Measurements from ENCODE around the gene SLC19A1.

SLC19A1 gene

DNA sequence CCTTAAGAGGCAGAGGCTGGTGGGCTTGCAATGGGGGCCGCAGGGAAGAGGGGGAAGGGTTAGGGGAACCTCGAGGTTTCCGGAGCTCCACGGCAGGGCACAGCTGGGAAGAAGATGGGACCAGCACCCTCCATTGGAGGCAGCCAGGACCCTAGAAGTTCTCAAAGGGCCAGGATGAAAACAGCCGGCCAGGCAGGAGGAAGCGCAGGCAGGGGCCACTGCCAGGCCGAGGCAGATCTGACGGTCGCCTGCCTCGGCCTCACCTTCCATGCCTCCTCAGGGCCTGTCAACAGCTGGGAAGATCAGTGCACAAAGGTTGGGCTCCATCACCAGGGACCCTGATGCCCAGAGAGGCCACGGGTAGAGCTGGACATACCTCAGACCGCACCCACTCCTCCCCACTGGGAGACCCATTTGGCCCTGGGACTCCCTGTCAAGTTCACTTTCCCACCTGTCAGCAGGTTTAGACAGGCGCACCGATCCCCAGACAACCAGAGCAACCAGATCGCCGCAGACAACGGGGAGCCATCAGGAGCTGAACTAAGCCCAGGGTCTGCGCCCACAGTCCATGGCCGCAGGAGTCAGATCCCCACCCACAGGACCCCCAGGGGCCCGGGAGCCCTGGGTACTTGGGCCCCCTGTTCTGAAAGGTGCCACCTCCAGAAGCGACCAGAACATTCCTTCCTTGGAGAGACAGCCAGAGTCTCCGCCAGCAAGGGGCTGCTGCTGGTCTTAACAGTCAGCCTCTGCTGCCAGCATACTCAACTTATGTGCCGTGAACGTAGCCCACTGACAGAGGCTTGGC lies 2.2 kb downstream of the SLC19A1 start:
- DNase-seq (ENCODE audit: low spot score in 2 of 2): no peak
- Mint-ChIP-seq H3K9me3 (no peaks in the 10 kb centered on the region), H3K4me1 (peaks cover 13% of the 10 kb centered on the region), H3K36me3 (no peaks in the 10 kb centered on the region), H3K4me3 (peak overlapping the region; percentile 62), H3K27me3 (no peaks in the 10 kb centered on the region), H3K27ac (no peak overlapping the region)
- no peak for ATAC-seq (ENCODE audit: low read depth)

DNA sequence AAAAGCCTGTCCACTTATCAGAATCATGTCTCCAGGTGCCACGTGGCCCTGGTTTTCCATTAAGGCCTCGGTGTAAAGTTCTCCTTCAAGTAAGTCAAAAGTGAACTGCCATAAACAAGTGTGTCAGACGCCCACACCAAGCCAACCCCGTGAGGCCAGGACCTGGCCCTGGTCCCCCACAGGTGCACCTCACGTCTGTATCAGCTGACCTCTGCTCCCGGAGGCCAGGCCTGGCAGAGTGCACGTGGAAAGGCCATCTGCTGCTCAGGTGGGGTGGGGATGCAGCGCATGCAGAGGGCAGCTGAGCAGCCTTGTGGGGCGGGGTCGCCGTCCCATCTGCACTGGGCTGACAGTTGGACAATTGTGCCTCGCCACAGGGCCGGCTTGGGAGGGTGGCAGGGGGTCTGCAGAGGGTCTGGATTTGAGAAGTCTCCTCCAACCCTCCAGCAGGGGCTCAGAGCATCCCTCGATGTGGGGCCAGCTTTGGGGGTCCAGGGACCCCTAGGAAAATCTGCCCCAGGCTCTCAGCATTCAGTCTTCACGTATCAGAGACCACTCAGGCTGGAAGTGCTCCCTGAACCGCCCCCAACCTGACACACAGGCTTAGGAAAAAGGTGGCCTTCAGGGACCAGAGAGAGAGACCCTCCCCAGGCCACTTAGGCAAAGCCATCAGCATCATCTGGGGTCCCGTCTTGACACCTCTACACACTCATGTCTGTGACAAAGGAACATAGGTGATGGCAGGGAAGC lies 3.0 kb downstream of the SLC19A1 start:
- Mint-ChIP-seq H3K4me3 (no peak overlapping the region), H3K27me3 (no peaks in the 10 kb centered on the region), H3K27ac (no peak overlapping the region), H3K9me3 (no peaks in the 10 kb centered on the region), H3K36me3 (no peaks in the 10 kb centered on the region), H3K4me1 (peaks cover 18% of the 10 kb centered on the region)
- no peak for ATAC-seq (ENCODE audit: low read depth)
- no peak for DNase-seq (ENCODE audit: low spot score in 2 of 2)

DNA sequence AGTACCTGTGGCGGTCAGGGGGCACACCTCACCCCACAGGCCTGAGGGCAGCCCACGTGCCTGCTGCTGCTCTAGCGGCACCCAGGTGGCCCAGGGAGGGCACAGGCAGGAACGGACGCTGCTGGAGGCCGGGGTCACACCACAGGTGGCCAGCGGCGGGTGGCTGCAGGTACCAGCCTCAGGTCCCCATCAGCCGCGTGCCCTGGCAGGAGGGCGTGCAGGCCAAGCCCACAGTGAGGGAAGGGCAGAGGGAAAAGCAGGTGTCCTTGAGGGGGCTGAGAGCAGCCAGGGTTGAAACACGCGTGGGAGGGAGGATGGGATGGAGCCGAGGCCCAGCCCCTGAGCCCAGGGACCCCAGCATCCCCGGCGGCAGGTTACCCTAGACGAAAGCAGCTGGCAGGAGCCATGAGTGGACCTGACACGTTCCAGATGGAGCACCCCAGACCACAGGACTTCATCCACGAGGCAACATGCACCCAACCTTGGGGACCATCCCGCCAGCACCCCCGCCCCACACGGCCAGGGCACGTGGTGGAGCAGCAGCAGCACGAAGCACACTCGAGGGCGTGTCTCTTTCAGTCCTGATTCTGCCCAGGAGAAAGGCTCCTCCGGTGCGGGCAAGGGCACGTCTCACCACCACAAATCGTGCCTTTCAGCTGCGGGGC lies 3.7 kb downstream of the SLC19A1 start:
- no peak overlapping the region for H3K4me3 Mint-ChIP-seq

DNA sequence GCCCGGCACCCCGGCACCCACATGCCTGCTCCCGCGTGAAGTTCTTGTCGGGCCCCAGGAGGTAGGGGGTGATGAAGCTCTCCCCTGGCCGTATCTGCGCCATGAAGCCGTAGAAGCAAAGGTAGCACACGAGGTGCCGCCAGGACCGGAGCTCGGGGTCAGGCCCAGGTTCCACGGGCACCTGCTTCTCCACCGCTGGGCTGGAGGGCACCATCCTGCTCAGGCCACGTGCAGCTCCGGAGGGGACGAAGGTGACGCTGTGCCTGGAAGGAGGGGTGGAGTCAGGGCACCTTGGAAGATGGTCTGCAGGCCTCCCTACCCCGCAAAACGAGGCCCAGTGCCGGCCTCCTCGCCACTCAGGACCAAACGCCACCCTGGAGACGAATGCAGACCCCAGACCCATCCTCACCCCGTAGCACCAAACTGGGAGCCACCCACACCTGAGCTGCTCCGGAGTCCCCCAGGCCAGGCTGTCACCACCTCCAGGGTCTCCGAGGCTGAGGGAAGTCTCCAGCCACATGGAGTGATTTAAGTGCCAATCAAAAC lies 4.4 kb downstream of the SLC19A1 start:
- no peaks in the 10 kb centered on the region for H3K36me3 Mint-ChIP-seq
- H3K4me1 Mint-ChIP-seq: peaks cover 15% of the 10 kb centered on the region
- H3K27ac Mint-ChIP-seq: no peak overlapping the region
- DNase-seq (ENCODE audit: low spot score in 2 of 2): no peak
- H3K9me3 Mint-ChIP-seq: no peaks in the 10 kb centered on the region
- H3K27me3 Mint-ChIP-seq: no peaks in the 10 kb centered on the region
- H3K4me3 Mint-ChIP-seq: no peak overlapping the region
- ATAC-seq (ENCODE audit: low read depth): no peak

More for the DNA sequence above, 3.7 kb downstream of the SLC19A1 start:
- no peak for DNase-seq (ENCODE audit: low spot score in 2 of 2)
- no peaks in the 10 kb centered on the region for H3K9me3 Mint-ChIP-seq
- H3K27ac Mint-ChIP-seq: no peak overlapping the region
- no peaks in the 10 kb centered on the region for H3K27me3 Mint-ChIP-seq
- ATAC-seq (ENCODE audit: low read depth): no peak
- H3K4me1 Mint-ChIP-seq: peaks cover 15% of the 10 kb centered on the region
- no peaks in the 10 kb centered on the region for H3K36me3 Mint-ChIP-seq

DNA sequence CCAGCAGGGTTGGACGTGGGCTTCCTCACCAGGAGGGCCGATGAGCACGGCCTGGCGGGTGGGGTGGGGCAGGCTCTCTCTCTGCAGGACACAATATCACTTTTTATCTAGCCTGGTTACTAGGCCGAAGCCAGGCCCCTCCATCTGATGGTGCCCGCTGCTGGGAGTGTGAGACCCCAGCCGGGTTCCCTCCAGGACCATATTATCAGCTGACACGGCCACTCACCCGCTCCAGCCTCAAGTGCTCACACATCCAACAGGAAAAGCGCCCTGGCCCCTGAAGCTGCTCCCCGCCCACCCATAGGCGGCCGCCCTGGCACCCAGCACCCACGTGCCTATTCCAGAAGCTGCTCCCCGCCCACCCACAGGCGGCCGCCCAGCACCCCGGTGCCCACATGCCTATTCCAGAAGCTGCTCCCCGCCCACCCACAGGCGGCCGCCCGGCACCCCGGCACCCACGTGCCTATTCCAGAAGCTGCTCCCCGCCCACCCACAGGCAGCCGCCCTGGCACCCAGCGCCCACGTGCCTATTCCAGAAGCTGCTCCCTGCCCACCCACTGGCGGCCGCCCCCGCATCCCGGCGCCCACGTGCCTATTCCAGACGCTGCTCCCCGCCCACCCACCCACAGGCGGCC lies 5.0 kb downstream of the SLC19A1 start:
- Mint-ChIP-seq H3K4me3 (no peak overlapping the region), H3K36me3 (no peaks in the 10 kb centered on the region), H3K9me3 (no peaks in the 10 kb centered on the region), H3K27ac (no peak overlapping the region), H3K4me1 (peaks cover 18% of the 10 kb centered on the region), H3K27me3 (no peaks in the 10 kb centered on the region)
- ATAC-seq (ENCODE audit: low read depth): no peak
- no peak for DNase-seq (ENCODE audit: low spot score in 2 of 2)

DNA sequence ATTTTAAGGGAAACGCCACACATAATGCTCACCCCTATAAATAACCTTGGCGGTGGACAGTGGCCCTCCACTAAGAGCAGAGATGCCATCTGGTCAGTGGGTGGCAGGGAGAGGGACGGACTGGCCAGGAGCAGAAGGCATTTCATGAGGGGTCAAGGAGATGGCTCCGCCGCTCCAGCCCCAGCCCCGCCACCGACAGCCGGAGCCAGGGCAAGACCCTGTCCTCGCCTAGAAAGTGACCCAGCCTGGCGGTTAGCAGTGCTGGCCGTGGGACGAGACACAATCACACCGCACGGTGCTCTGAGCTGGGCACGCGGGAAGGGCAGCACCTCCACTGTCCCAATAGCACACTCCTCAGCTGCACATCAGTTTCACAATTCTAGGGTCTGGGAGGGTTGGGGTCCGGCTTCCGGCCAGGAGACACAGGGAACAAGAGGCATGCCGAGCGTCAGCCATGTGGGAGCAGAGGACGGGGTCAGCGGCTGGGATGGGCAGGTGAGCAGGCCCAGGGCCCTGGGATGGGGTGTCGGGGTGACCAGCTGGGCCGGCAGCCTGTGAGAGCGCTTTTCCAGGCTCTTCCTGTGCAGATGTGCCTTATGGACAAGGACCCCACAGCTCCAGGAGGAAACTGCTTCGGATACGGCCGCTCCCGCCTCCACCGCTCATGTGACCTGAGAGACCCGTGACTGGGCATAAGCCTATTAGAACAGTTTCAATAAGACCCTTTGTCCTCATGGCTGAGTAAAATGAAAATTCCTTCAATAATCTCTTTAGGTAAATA lies 5.7 kb downstream of the SLC19A1 start:
- DNase-seq (ENCODE audit: low spot score in 2 of 2): no peak
- Mint-ChIP-seq H3K36me3 (no peaks in the 10 kb centered on the region), H3K9me3 (no peaks in the 10 kb centered on the region), H3K4me1 (peaks cover 20% of the 10 kb centered on the region), H3K4me3 (no peak overlapping the region), H3K27me3 (no peaks in the 10 kb centered on the region), H3K27ac (peak overlapping the region; percentile 62)
- no peak for ATAC-seq (ENCODE audit: low read depth)

DNA sequence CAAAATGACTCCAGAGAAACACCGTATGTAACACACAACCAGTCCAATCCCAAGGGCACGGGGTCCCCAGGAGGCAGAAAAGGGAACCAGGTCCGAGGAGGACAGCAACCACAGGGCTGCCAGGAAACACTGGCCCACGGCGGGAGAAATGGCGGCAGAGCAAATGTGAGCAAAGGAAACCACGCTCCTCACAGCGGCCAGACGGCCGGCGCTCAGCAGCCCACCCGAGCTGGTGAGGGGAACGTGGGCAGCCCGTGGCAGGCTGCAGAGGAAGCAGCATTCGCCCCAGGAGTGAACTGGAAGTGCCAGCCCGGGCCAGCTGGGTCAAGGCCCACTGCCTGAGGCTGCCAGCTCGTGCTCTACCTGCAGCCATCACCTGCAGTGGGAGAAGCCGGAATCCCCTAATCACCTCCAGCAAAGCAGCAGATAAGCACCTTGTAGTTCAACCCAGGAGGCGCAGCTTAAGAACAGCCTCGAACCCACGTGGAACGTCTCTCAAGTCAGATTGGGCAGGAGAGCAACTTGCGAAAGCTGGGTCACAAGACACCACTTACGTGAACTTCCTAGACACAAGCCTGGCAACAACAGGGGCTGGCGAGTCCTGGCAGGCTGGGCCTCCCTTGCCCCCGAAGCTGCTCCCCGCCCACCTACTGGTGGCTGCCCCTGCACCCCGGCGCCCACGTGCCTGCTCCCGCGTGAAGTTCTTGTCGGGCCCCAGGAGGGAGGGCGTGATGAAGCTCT lies 6.7 kb downstream of the SLC19A1 start:
- ATAC-seq (ENCODE audit: low read depth): no peak
- peaks cover 17% of the 10 kb centered on the region for H3K4me1 Mint-ChIP-seq
- peak overlapping the region; percentile 62 for H3K27ac Mint-ChIP-seq
- no peaks in the 10 kb centered on the region for H3K27me3 Mint-ChIP-seq
- no peaks in the 10 kb centered on the region for H3K36me3 Mint-ChIP-seq
- DNase-seq (ENCODE audit: low spot score in 2 of 2): no peak
- no peak overlapping the region for H3K4me3 Mint-ChIP-seq
- H3K9me3 Mint-ChIP-seq: no peaks in the 10 kb centered on the region

DNA sequence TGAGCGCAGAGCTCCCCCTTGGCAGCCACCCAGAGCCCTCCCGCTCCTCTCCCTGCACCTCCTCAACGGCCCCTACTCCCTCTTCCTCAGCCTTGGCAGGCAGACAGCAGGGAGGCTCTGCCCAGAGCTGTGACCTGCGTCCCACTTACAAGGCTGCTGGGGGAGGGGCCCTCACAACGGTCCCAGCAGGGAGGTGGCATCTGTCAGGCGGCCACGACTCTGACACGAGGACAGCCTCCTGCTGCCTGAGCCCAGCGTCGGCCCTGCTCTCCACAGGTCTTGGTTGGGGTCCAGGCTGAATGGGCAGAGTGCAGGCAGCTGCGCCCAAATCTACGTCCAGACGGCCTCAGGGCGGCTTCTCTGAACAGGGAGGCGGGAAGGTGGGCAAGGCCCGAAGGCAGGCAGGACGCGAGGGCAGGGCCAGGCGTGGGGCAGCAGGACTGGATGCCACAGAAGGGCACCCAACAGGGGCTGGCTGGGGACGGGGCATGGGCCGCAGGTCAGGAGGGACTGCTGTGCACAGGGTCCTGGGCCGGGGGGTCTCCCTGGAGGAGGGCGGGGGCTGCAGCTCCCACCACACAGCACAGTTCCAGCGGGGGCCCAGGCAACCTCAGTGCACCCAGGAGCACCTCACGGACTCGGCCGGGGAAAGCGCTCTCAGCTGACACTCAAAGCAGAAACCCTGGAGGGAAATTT lies 7.5 kb downstream of the SLC19A1 start:
- Mint-ChIP-seq H3K9me3 (no peaks in the 10 kb centered on the region), H3K4me1 (peaks cover 17% of the 10 kb centered on the region), H3K27me3 (no peaks in the 10 kb centered on the region), H3K4me3 (peak overlapping the region; percentile 28), H3K27ac (no peak overlapping the region), H3K36me3 (no peaks in the 10 kb centered on the region)
- no peak for DNase-seq (ENCODE audit: low spot score in 2 of 2)
- no peak for ATAC-seq (ENCODE audit: low read depth)

DNA sequence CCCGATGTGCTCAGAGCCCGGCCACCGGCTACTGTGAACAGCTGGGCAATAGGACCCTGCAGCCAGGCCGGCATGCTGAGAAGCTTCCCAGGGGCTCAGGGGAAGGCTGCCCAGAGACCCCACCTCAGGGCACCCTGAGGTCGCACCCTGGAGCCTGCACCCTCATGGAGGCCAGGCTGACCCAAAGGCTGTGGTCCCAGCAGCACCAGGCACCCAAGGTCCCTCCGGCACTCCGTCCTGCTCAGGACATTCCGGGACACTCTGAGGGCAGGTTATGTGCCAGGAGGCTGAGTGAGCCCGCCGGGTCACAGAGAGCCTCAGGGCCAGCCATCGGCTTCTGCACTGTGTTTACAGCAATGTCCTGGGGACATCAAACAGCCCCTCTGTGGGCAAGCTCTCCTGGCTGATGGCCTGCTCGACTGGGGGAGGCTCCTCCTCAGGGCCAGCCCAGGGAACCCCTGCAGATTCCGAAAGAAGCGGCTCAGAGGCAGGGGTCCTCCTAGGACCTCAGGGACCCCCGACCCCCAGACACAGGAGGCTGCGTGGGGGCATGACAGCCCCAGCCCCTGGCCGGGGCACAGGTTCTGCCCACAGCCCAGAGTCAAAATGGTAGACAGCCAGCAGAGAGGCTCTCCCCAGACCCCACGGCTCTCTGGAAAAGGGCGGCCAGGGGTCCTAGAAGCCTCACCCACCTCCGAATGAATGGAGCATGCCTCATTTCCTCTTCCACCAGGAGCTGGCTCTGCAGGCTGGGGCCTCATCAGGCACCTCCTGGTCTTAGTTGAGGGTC lies 8.2 kb downstream of the SLC19A1 start:
- Mint-ChIP-seq H3K9me3 (no peaks in the 10 kb centered on the region), H3K4me1 (peaks cover 17% of the 10 kb centered on the region), H3K27me3 (no peaks in the 10 kb centered on the region), H3K4me3 (peak overlapping the region; percentile 28), H3K36me3 (no peaks in the 10 kb centered on the region), H3K27ac (no peak overlapping the region)
- no peak for ATAC-seq (ENCODE audit: low read depth)
- DNase-seq (ENCODE audit: low spot score in 2 of 2): no peak

DNA sequence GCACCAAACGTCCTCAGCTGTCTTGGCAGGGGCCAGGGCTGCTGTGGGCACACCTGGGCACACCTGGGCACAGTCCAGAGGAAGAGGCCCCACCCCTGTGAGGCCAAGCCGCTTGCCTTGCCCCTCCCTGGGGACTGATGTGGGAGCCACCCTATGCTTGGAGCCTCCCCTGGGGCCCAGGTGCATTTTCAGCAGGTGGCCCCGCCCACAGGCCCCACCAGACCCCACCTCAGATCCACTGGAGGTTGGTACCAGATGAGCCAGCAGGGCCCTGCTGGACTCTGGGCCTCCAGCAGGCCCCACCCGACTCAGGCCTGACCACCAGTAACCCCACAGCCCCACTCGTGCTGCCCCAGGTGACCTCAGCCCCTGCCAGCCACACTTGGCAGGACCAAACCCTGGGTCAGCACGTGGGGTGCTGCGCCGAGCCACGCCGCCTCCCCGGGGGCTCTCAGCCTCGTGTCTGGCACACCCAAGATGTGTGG lies 8.8 kb downstream of the SLC19A1 start:
- Mint-ChIP-seq H3K27me3 (no peaks in the 10 kb centered on the region), H3K9me3 (no peaks in the 10 kb centered on the region), H3K27ac (peak overlapping the region; percentile 11), H3K4me3 (peak overlapping the region; percentile 14), H3K4me1 (peaks cover 17% of the 10 kb centered on the region), H3K36me3 (no peaks in the 10 kb centered on the region)
- DNase-seq (ENCODE audit: low spot score in 2 of 2): no peak
- peak; percentile 50 for ATAC-seq (ENCODE audit: low read depth)

DNA sequence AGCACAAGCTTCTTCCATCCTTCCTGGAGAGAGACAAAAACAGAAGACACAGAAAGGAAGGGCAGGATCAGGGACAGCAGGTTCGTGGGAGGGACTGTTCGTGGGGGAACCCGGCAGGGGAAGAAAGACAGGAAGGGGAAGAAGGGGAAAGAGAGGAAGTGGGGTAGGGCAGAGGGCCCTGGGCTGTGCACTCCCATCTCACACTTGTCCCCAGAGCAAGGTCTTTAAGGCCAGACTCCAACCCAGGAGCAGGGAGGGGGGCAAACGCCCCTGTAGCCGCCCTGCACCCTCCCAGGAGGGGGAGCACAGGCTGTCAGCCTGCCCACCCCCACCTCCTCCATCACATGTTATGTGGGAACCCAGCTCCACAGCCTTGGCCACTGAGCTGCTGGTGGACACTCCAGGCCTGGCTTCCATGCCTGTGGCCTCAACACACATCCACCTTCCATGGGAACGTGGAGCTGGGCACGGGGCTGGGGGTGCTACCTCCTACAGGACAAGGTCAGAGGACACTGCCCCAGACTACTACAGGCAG lies 9.3 kb downstream of the SLC19A1 start:
- ATAC-seq (ENCODE audit: low read depth): peak; percentile 17
- DNase-seq (ENCODE audit: low spot score in 2 of 2): no peak
- H3K9me3 Mint-ChIP-seq: no peaks in the 10 kb centered on the region
- H3K27me3 Mint-ChIP-seq: no peaks in the 10 kb centered on the region
- H3K27ac Mint-ChIP-seq: peak overlapping the region; percentile 11
- peak overlapping the region; percentile 69 for H3K4me3 Mint-ChIP-seq
- peaks cover 17% of the 10 kb centered on the region for H3K4me1 Mint-ChIP-seq
- H3K36me3 Mint-ChIP-seq: no peaks in the 10 kb centered on the region
